Stomach (tissue), 4 donors: ENCODE measurements around the gene FCHSD2.

Experiments used
- POLR2A ChIP-seq, 4 donors: fragments of 450-650 bp; IDR thresholded peaks; one replicate each; pipeline ENCODE4 v1.6.1; 2016; ENCODE audit warnings: antibody characterized with exemption in 4 of 4, control low read depth in 2 of 4, mild to moderate bottlenecking in 1 of 4, moderate library complexity in 1 of 4
- POLR2AphosphoS5 ChIP-seq, 3 donors: sonication (generic); formaldehyde crosslinking; IDR thresholded peaks; one replicate each; pipeline ENCODE4 v1.6.1; 2016; ENCODE audit warnings: antibody characterized with exemption in 3 of 3
- TF ChIP-seq, protein P1 (sequence below), 7 experiments: fragments of 450-650 bp in 4 of 7; fragments of 200-600 bp in 3 of 7; sonication (generic) in 3 of 7; IDR thresholded peaks; one replicate each; pipeline ENCODE4 v1.5.1; 2016 to 2019; ENCODE audit warnings: antibody characterized with exemption in 7 of 7, control low read depth in 2 of 7, mild to moderate bottlenecking in 1 of 7

DNA sequence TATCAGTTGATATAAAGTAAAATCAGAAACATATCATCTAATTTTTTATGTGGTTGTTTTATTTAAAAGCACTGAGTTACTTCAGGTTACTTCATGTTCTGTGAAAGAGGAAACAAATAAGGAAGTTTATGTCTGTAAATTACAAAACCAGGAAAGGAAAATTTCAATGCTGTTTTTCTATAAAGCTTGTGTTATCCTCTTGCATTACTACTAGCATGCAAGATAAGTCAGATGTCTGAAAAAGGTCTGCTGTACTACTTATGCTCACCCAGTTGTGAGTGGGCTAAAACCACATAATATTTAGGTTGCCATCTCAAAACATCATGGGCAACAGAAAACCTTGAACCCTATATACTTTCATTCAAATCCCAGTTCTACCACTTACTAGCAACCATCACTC lies 206.4 kb downstream of the FCHSD2 start:
- TF ChIP-seq, protein P1, sequence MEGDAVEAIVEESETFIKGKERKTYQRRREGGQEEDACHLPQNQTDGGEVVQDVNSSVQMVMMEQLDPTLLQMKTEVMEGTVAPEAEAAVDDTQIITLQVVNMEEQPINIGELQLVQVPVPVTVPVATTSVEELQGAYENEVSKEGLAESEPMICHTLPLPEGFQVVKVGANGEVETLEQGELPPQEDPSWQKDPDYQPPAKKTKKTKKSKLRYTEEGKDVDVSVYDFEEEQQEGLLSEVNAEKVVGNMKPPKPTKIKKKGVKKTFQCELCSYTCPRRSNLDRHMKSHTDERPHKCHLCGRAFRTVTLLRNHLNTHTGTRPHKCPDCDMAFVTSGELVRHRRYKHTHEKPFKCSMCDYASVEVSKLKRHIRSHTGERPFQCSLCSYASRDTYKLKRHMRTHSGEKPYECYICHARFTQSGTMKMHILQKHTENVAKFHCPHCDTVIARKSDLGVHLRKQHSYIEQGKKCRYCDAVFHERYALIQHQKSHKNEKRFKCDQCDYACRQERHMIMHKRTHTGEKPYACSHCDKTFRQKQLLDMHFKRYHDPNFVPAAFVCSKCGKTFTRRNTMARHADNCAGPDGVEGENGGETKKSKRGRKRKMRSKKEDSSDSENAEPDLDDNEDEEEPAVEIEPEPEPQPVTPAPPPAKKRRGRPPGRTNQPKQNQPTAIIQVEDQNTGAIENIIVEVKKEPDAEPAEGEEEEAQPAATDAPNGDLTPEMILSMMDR (IDR thresholded peaks at IDR 0.05), result no peak
- TF ChIP-seq POLR2A (IDR thresholded peaks at IDR 0.05) (no peak), POLR2AphosphoS5 (IDR thresholded peaks at IDR 0.05) (no peak)
